Kidney (tissue), 14 donors: ENCODE results near the gene GABRA4. TPM values are rescaled to one million over a fixed set of nuclear protein-coding genes. Genes with fewer than 3 reads are reported as not detected.
A peak's percentile ranks its signal among the peaks of the same experiment; 100 is the strongest.

ENCODE experiments used
- DNase-seq, 5 donors: peaks; one replicate each; pipeline ENCODE4 v3.0.0-alpha.2; 2013 to 2020
- FAIRE-seq: peaks from 2 replicates; lab custom pipeline; 2012; peaks lifted over from hg19 to GRCh38; lab: Jason Lieb, UNC
- H3K27ac ChIP-seq, 2 donors: one replicate each; pipeline ENCODE4 v1.7.0; 2013; ENCODE audit warnings: low read depth in 2 of 2, low read length in 2 of 2, inconsistent platforms in 1 of 2
- H3K27me3 ChIP-seq: one replicate; pipeline ENCODE4 v1.7.1; 2013; ENCODE audit warnings: low read length, inconsistent platforms; ENCODE audit not compliant: control insufficient read depth, insufficient read depth
- H3K36me3 ChIP-seq, 3 donors: one replicate each; pipeline versions ENCODE4 v1.7.0 to v1.7.1; 2013; ENCODE audit warnings: low read length in 3 of 3, control low read depth in 1 of 3, inconsistent platforms in 1 of 3; ENCODE audit not compliant: insufficient read depth in 3 of 3, control insufficient read depth in 2 of 3
- H3K4me1 ChIP-seq, 3 donors: one replicate each; pipeline versions ENCODE4 v1.7.0 to v1.7.1; 2013; ENCODE audit warnings: low read length in 3 of 3, inconsistent platforms in 1 of 3, low read depth in 1 of 3; ENCODE audit not compliant: control insufficient read depth in 2 of 3, insufficient read depth in 2 of 3
- H3K4me3 ChIP-seq, 3 donors: one replicate each; pipeline versions ENCODE4 v1.7.0 to v1.8.1; 2013; ENCODE audit warnings: low read length in 3 of 3, control low read depth in 1 of 3, inconsistent platforms in 1 of 3
- H3K9ac ChIP-seq, 3 donors: one replicate each; pipeline versions ENCODE4 v1.7.0 to v1.7.1; 2013; ENCODE audit warnings: low read length in 3 of 3, control low read depth in 1 of 3, inconsistent platforms in 1 of 3
- H3K9me3 ChIP-seq, 3 donors: one replicate each; pipeline versions ENCODE4 v1.7.0 to v1.7.1; 2013; ENCODE audit warnings: low read length in 3 of 3, control low read depth in 1 of 3, inconsistent platforms in 1 of 3; ENCODE audit not compliant: control insufficient read depth in 2 of 3, insufficient read depth in 1 of 3
- intact Hi-C: fragments of 100-400 bp; cut with DNase I; formaldehyde crosslinking; loops from one replicate; pipeline ENCODE4 v1.11.1; 2022
- polyA plus RNA-seq: library from polyadenylated mRNA; stranded (reverse); fragments of 350-450 nt; fragmentation: Illumina TruSeq; extraction: RNeasy Lipid Tissue Mini Kit (QIAGEN cat#74804); gene quantifications from one replicate; pipeline ENCODE4 v1.2.3, GENCODE V29; 2014; ENCODE audit warnings: low read depth, low replicate concordance; ENCODE audit not compliant: insufficient read depth
- total RNA-seq: library from RNA; stranded (reverse); fragmentation: NEBNext Ultra II Directional; extraction: Animal tissue kit (Norgen Biotek cat#: 25700); gene quantifications from one replicate; pipeline ENCODE4 v1.2.1, GENCODE V29; 2021
- TF ChIP-seq, protein P1 (sequence below): IDR thresholded peaks from 3 replicates; pipeline ENCODE4 v1.5.1; 2012; ENCODE audit warnings: mild to moderate bottlenecking, moderate library complexity, borderline replicate concordance; ENCODE audit not compliant: insufficient read depth; ENCODE audit errors: extremely low read depth
- donor health status: control.
- donor health status: control.
- donor health status: control.
- donor health status: control.
- donor health status: control.
- donor health status: DM: yes; HTN: yes; CAD: no.
- donor health status: Normal renal cell carcinoma (clear cell type).

Gene GABRA4
- total and polyA plus RNA-seq, 2 donors from 2014 or later, result 0.17 to 0.19 TPM

DNA sequence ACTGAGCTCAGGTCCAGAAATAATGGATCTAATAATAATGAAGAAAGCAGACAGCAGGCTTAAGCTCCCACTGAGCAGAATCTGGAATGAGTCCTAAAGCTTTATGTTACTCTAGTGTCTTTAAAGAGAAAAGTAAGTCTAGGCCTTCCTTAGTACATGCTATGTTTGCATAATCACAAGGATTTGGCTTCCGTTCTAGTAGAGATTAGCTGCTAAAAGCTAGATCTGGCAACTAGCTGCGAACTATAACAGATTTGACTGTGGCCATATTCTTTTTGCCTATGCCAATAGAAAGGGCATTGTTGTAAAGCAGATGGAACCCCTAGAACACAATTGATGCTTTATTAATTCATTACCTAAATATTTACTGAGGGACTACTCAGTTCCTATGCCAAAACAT lies 103.3 kb downstream of the GABRA4 start:
- Histone ChIP-seq H3K27ac (no peak overlapping the region), H3K36me3 (no peaks in the 10 kb centered on the region), H3K9ac (no peak overlapping the region), H3K27me3 (no peaks in the 10 kb centered on the region), H3K9me3 (no peaks in the 10 kb centered on the region), H3K4me3 (no peak overlapping the region), H3K4me1 (no peaks in the 10 kb centered on the region)
- no peak for DNase-seq
- TF ChIP-seq, protein P1, sequence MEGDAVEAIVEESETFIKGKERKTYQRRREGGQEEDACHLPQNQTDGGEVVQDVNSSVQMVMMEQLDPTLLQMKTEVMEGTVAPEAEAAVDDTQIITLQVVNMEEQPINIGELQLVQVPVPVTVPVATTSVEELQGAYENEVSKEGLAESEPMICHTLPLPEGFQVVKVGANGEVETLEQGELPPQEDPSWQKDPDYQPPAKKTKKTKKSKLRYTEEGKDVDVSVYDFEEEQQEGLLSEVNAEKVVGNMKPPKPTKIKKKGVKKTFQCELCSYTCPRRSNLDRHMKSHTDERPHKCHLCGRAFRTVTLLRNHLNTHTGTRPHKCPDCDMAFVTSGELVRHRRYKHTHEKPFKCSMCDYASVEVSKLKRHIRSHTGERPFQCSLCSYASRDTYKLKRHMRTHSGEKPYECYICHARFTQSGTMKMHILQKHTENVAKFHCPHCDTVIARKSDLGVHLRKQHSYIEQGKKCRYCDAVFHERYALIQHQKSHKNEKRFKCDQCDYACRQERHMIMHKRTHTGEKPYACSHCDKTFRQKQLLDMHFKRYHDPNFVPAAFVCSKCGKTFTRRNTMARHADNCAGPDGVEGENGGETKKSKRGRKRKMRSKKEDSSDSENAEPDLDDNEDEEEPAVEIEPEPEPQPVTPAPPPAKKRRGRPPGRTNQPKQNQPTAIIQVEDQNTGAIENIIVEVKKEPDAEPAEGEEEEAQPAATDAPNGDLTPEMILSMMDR, result no peak
- intact Hi-C loops, result no loop called here
- FAIRE-seq, result no peak

DNA sequence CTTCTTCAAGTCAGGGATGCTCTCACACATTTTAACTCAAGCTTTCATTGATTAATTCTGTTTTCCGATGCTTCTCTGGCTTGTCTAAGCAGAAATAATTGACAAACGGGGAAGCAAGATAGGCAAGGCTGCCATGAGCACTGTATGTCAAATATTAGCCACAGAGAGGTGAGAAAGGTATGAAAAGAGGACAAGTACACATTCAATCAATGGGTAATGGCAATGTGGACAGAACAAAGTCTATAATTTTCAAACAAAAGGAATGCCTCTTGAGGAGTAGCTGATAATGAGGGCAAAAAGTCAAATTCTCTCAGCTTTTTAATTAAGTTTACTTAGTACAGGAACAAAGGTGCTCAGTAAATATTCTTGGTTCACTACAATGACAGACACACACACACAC lies 104.0 kb downstream of the GABRA4 start:
- Histone ChIP-seq H3K27ac (no peak overlapping the region), H3K27me3 (no peaks in the 10 kb centered on the region), H3K9me3 (no peaks in the 10 kb centered on the region), H3K4me1 (no peaks in the 10 kb centered on the region), H3K9ac (no peak overlapping the region), H3K4me3 (no peak overlapping the region), H3K36me3 (no peaks in the 10 kb centered on the region)
- no peak for DNase-seq
- FAIRE-seq, result no peak
- intact Hi-C loops, result no loop called here
- TF ChIP-seq, protein P1, result no peak

DNA sequence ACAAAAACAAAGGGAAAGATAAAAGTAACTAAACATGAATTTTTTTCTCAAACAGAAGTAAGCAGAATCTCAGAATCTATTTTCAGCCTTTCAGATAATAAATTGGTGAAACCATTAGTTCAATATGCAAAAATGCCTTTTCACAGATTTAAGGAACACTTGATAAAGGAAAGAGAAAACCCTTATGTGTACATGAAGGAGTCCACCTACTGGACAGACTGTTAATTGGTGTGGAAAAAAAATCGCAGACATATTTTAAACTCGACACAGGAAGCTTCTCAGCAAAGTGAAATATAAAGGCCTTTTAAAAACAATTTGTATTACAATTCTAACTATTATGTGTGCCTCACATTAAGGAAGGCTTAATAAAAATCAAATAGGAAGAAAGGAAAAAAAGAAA lies 106.7 kb downstream of the GABRA4 start:
- Histone ChIP-seq H3K9ac (no peak overlapping the region), H3K4me3 (no peak overlapping the region), H3K27me3 (no peaks in the 10 kb centered on the region), H3K4me1 (no peaks in the 10 kb centered on the region), H3K9me3 (no peaks in the 10 kb centered on the region), H3K27ac (no peak overlapping the region), H3K36me3 (no peaks in the 10 kb centered on the region)
- FAIRE-seq (no peak), DNase-seq (peak in 2 of 5 donors; percentile 15 to 18)
- TF ChIP-seq, protein P1, result peak; percentile 6
- intact Hi-C loops, result no loop called here

DNA sequence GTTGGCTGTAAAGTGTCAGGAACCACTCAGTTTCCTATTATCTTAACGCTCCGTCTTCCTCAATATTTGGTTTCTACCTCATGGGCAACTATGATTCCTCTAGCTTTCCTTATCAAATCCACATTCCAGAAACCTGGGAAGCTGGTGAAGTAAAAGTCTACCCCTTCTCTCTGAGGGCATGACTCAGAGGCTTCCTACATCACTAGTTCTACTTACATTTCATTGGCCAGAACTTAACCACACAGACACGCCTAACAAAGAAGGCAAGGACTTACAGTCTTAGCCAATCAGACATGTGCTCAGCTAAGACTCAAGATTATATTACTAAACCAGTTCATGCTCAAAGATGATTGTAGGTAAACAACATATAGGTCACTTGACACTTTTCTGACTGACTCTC lies 114.7 kb downstream of the GABRA4 start:
- no peaks in the 10 kb centered on the region for H3K36me3 ChIP-seq
- FAIRE-seq, result no peak
- H3K27me3 ChIP-seq, result no peaks in the 10 kb centered on the region
- H3K9ac ChIP-seq, result no peak overlapping the region
- intact Hi-C loops, result no loop called here
- DNase-seq, result no peak
- H3K27ac ChIP-seq, result no peak overlapping the region
- no peak overlapping the region for H3K4me3 ChIP-seq
- H3K9me3 ChIP-seq, result no peaks in the 10 kb centered on the region
- H3K4me1 ChIP-seq, result no peaks in the 10 kb centered on the region
- TF ChIP-seq, protein P1, result no peak
